GM23338 (cell line): ENCODE data around the gene FCRL4. TPM values are rescaled to one million over a fixed set of nuclear protein-coding genes. Genes with fewer than 3 reads are reported as not detected.

Experiments used
- ATAC-seq: fragments of 200-7000 bp; cut with Tn5 transposase; 3 replicates; pipeline ENCODE4 v1.9.1; 2020
- DNase-seq: peaks from one replicate; pipeline ENCODE4 v3.0.0-alpha.2; 2015; ENCODE audit warnings: low spot score
- H2AFZ ChIP-seq: fragments of 200-600 bp; sonication (generic); 2 replicates; pipeline ENCODE4 v1.8.0; 2016; ENCODE audit warnings: antibody characterized with exemption, mild to moderate bottlenecking, moderate library complexity
- H3F3A ChIP-seq: fragments of 200-600 bp; sonication (generic); replicated peaks from 2 replicates; pipeline ENCODE4 v1.8.0; 2017; ENCODE audit warnings: antibody characterized with exemption, mixed run types, low read depth
- H3K27ac ChIP-seq: fragments of 200-600 bp; sonication (generic); 2 replicates; pipeline ENCODE4 v1.6.1; 2016; ENCODE audit warnings: low read depth
- H3K27me3 ChIP-seq: fragments of 200-600 bp; sonication (generic); 2 replicates; pipeline ENCODE4 v1.8.0; 2016; ENCODE audit warnings: mild to moderate bottlenecking, mixed run types, moderate library complexity; ENCODE audit not compliant: insufficient read depth
- H3K36me3 ChIP-seq: fragments of 200-600 bp; sonication (generic); 2 replicates; pipeline ENCODE4 v1.8.0; 2016; ENCODE audit warnings: mild to moderate bottlenecking; ENCODE audit not compliant: insufficient read depth
- H3K4me1 ChIP-seq: fragments of 200-600 bp; sonication (generic); 2 replicates; pipeline ENCODE4 v1.8.0; 2016; ENCODE audit warnings: mild to moderate bottlenecking, moderate library complexity; ENCODE audit not compliant: insufficient read depth
- H3K4me2 ChIP-seq: fragments of 200-600 bp; sonication (generic); 2 replicates; pipeline ENCODE4 v1.7.1; 2017; ENCODE audit warnings: mixed run types
- H3K4me3 ChIP-seq: fragments of 200-600 bp; sonication (generic); 2 replicates; pipeline ENCODE4 v1.6.1; 2016; ENCODE audit warnings: mixed run types
- H3K79me2 ChIP-seq: fragments of 200-600 bp; sonication (generic); replicated peaks from 2 replicates; pipeline ENCODE4 v1.8.0; 2017; ENCODE audit warnings: mild to moderate bottlenecking; ENCODE audit not compliant: insufficient read depth
- H3K9me2 ChIP-seq: fragments of 200-600 bp; sonication (generic); 2 replicates; pipeline ENCODE4 v1.8.0; 2017; ENCODE audit not compliant: insufficient read depth
- H4K20me1 ChIP-seq: fragments of 200-600 bp; sonication (generic); replicated peaks from 2 replicates; pipeline ENCODE4 v1.8.0; 2017; ENCODE audit warnings: mild to moderate bottlenecking; ENCODE audit not compliant: insufficient read depth
- H3K27ac Mint-ChIP-seq: 2 replicates; pipeline ENCODE4 v1.8.0; 2020; ENCODE audit warnings: inconsistent platforms, mild to moderate bottlenecking, moderate library complexity, mixed read lengths
- H3K27me3 Mint-ChIP-seq: 3 replicates; pipeline ENCODE4 v1.8.0; 2022; ENCODE audit warnings: low read depth, mild to moderate bottlenecking, moderate library complexity, mixed read lengths, inconsistent platforms; ENCODE audit not compliant: insufficient read depth, poor library complexity
- H3K36me3 Mint-ChIP-seq: 3 replicates; pipeline ENCODE4 v1.8.0; 2021; ENCODE audit warnings: low read depth, mild to moderate bottlenecking, inconsistent platforms, moderate library complexity, mixed read lengths
- H3K4me1 Mint-ChIP-seq: 3 replicates; pipeline ENCODE4 v1.8.0; 2020; ENCODE audit warnings: mild to moderate bottlenecking, inconsistent platforms, mixed read lengths
- H3K4me3 Mint-ChIP-seq: 3 replicates; pipeline ENCODE4 v1.8.0; 2021; ENCODE audit warnings: moderate library complexity, mild to moderate bottlenecking, inconsistent platforms, mixed read lengths
- H3K9me3 Mint-ChIP-seq: 3 replicates; pipeline ENCODE4 v1.8.0; 2020; ENCODE audit warnings: moderate library complexity, mild to moderate bottlenecking, inconsistent platforms, mixed read lengths
- CREB1 ChIP-seq: fragments of 250-450 bp; sonication (Bioruptor Pico); IDR thresholded peaks from 2 replicates; pipeline ENCODE4 v1.5.0; 2020; ENCODE audit warnings: low read depth, mild to moderate bottlenecking, moderate library complexity
- CTCF ChIP-seq, 2 experiments: fragments of 200-600 bp in 1 of 2; sonication (generic) in 1 of 2; conservative IDR thresholded peaks; 2 replicates each; pipeline versions ENCODE4 v1.5.1 to v1.6.1; 2016 to 2017; ENCODE audit warnings: antibody characterized with exemption in 2 of 2, low read depth in 2 of 2, mild to moderate bottlenecking in 2 of 2, moderate library complexity in 1 of 2
- ETS1 ChIP-seq: IDR thresholded peaks from 2 replicates; pipeline ENCODE4 v1.6.1; 2016; ENCODE audit warnings: antibody characterized with exemption
- EZH2 ChIP-seq: fragments of 200-600 bp; sonication (generic); IDR thresholded peaks from one replicate; pipeline ENCODE4 v1.8.0; 2017; ENCODE audit warnings: antibody characterized with exemption, mild to moderate bottlenecking, low read depth; ENCODE audit not compliant: unreplicated experiment
- EZH2phosphoT487 ChIP-seq: fragments of 200-600 bp; sonication (generic); IDR thresholded peaks from one replicate; pipeline ENCODE4 v1.8.1; 2018; ENCODE audit warnings: antibody characterized with exemption; ENCODE audit not compliant: unreplicated experiment
- JUNB ChIP-seq: IDR thresholded peaks from one replicate; pipeline ENCODE4 v1.6.1; 2016; ENCODE audit warnings: antibody characterized with exemption; ENCODE audit not compliant: unreplicated experiment
- NANOG ChIP-seq: IDR thresholded peaks from 2 replicates; pipeline ENCODE4 v1.6.1; 2016; ENCODE audit warnings: antibody characterized with exemption, borderline replicate concordance
- POLR2AphosphoS5 ChIP-seq: IDR thresholded peaks from 2 replicates; pipeline ENCODE4 v1.6.1; 2016; ENCODE audit warnings: antibody characterized with exemption, low read depth
- STAT1 ChIP-seq: IDR thresholded peaks from one replicate; pipeline ENCODE4 v1.6.1; 2016; ENCODE audit warnings: antibody characterized with exemption; ENCODE audit not compliant: unreplicated experiment
- ZNF114 ChIP-seq: fragments of 250-450 bp; sonication (Bioruptor Pico); IDR thresholded peaks from 2 replicates; pipeline ENCODE4 v1.5.0; 2020; ENCODE audit warnings: mild to moderate bottlenecking, moderate library complexity
- ZNF331 ChIP-seq: fragments of 250-450 bp; sonication (Bioruptor Pico); IDR thresholded peaks from 2 replicates; pipeline ENCODE4 v1.5.0; 2020; ENCODE audit warnings: low read depth, mild to moderate bottlenecking, moderate library complexity
- polyA plus RNA-seq: library from polyadenylated mRNA; unstranded; fragments of >200 nt; fragmentation: Nextera tagmentation; extraction: Ambion mirVana; gene quantifications from 2 replicates; pipeline ENCODE4 v1.2.1, GENCODE V29; 2016
- total RNA-seq: library from RNA; depleted of rRNA; stranded (reverse); fragments of >200 nt; shearing (Covaris generic); gene quantifications from 2 replicates; pipeline ENCODE4 v1.2.3, GENCODE V29; 2014
- TF ChIP-seq, protein P1 (sequence below): IDR thresholded peaks from one replicate; pipeline ENCODE4 v1.6.1; 2018; ENCODE audit warnings: antibody characterized with exemption; ENCODE audit not compliant: unreplicated experiment
- TF ChIP-seq, protein P2 (sequence below): fragments of 250-450 bp; sonication (Bioruptor Pico); IDR thresholded peaks from 2 replicates; pipeline ENCODE4 v1.5.0; 2020; ENCODE audit warnings: mild to moderate bottlenecking, moderate library complexity

FCRL4 gene
- total and polyA plus RNA-seq, 2 experiments from 2014 or later: not detected

DNA sequence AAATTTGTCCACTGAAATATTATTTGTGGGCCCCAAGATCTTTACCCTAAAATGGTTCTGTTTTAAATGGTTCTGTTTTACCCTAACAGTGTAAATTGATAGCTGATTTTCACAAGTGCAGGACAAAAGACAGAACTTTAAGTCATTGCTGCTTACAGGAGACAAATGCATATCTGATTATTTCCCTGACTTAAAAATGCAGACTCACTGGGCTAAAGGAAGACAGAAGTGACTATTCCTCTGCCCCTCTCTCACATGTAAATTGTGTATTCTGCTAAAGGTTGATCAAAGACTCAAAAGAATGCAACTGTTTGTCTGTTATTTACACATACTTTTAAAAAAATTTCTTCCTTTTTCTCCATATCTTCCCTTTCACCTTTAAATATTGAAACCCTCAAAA lies 58.3 kb downstream of the FCRL4 start:
- ATAC-seq: no peak
- Histone ChIP-seq H3K4me3 (no peak overlapping the region), H3K79me2 (no peaks in the 10 kb centered on the region), H3K4me2 (peak overlapping the region; percentile 62), H2AFZ (no peak overlapping the region), H3K27me3 (no peaks in the 10 kb centered on the region), H3F3A (0 out of 2 replicates have a peak, but pooled peaks cover 3% of the 10 kb centered on the region), H4K20me1 (no peaks in the 10 kb centered on the region), H3K4me1 (peaks cover 33% of the 10 kb centered on the region), H3K36me3 (no peaks in the 10 kb centered on the region; the same call in 1 of the 2 replicates), H3K27ac (peak overlapping the region; percentile 79), H3K9me2 (peaks cover 21% of the 10 kb centered on the region; the same call in 1 of the 2 replicates)
- peaks cover 26% of the 10 kb centered on the region for H3K36me3 Mint-ChIP-seq
- TF ChIP-seq, protein P1, sequence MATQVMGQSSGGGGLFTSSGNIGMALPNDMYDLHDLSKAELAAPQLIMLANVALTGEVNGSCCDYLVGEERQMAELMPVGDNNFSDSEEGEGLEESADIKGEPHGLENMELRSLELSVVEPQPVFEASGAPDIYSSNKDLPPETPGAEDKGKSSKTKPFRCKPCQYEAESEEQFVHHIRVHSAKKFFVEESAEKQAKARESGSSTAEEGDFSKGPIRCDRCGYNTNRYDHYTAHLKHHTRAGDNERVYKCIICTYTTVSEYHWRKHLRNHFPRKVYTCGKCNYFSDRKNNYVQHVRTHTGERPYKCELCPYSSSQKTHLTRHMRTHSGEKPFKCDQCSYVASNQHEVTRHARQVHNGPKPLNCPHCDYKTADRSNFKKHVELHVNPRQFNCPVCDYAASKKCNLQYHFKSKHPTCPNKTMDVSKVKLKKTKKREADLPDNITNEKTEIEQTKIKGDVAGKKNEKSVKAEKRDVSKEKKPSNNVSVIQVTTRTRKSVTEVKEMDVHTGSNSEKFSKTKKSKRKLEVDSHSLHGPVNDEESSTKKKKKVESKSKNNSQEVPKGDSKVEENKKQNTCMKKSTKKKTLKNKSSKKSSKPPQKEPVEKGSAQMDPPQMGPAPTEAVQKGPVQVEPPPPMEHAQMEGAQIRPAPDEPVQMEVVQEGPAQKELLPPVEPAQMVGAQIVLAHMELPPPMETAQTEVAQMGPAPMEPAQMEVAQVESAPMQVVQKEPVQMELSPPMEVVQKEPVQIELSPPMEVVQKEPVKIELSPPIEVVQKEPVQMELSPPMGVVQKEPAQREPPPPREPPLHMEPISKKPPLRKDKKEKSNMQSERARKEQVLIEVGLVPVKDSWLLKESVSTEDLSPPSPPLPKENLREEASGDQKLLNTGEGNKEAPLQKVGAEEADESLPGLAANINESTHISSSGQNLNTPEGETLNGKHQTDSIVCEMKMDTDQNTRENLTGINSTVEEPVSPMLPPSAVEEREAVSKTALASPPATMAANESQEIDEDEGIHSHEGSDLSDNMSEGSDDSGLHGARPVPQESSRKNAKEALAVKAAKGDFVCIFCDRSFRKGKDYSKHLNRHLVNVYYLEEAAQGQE: no peak
- no peak for TF ChIP-seq ZNF331 (CRISPR knock-in tag)
- TF ChIP-seq JUNB: no peak
- TF ChIP-seq EZH2phosphoT487: no peak
- TF ChIP-seq CREB1 (CRISPR knock-in tag): no peak
- no peak for TF ChIP-seq ZNF114
- TF ChIP-seq EZH2: no peak
- no peak for TF ChIP-seq STAT1
- TF ChIP-seq POLR2AphosphoS5: no peak
- TF ChIP-seq ETS1: no peak
- TF ChIP-seq, protein P2, sequence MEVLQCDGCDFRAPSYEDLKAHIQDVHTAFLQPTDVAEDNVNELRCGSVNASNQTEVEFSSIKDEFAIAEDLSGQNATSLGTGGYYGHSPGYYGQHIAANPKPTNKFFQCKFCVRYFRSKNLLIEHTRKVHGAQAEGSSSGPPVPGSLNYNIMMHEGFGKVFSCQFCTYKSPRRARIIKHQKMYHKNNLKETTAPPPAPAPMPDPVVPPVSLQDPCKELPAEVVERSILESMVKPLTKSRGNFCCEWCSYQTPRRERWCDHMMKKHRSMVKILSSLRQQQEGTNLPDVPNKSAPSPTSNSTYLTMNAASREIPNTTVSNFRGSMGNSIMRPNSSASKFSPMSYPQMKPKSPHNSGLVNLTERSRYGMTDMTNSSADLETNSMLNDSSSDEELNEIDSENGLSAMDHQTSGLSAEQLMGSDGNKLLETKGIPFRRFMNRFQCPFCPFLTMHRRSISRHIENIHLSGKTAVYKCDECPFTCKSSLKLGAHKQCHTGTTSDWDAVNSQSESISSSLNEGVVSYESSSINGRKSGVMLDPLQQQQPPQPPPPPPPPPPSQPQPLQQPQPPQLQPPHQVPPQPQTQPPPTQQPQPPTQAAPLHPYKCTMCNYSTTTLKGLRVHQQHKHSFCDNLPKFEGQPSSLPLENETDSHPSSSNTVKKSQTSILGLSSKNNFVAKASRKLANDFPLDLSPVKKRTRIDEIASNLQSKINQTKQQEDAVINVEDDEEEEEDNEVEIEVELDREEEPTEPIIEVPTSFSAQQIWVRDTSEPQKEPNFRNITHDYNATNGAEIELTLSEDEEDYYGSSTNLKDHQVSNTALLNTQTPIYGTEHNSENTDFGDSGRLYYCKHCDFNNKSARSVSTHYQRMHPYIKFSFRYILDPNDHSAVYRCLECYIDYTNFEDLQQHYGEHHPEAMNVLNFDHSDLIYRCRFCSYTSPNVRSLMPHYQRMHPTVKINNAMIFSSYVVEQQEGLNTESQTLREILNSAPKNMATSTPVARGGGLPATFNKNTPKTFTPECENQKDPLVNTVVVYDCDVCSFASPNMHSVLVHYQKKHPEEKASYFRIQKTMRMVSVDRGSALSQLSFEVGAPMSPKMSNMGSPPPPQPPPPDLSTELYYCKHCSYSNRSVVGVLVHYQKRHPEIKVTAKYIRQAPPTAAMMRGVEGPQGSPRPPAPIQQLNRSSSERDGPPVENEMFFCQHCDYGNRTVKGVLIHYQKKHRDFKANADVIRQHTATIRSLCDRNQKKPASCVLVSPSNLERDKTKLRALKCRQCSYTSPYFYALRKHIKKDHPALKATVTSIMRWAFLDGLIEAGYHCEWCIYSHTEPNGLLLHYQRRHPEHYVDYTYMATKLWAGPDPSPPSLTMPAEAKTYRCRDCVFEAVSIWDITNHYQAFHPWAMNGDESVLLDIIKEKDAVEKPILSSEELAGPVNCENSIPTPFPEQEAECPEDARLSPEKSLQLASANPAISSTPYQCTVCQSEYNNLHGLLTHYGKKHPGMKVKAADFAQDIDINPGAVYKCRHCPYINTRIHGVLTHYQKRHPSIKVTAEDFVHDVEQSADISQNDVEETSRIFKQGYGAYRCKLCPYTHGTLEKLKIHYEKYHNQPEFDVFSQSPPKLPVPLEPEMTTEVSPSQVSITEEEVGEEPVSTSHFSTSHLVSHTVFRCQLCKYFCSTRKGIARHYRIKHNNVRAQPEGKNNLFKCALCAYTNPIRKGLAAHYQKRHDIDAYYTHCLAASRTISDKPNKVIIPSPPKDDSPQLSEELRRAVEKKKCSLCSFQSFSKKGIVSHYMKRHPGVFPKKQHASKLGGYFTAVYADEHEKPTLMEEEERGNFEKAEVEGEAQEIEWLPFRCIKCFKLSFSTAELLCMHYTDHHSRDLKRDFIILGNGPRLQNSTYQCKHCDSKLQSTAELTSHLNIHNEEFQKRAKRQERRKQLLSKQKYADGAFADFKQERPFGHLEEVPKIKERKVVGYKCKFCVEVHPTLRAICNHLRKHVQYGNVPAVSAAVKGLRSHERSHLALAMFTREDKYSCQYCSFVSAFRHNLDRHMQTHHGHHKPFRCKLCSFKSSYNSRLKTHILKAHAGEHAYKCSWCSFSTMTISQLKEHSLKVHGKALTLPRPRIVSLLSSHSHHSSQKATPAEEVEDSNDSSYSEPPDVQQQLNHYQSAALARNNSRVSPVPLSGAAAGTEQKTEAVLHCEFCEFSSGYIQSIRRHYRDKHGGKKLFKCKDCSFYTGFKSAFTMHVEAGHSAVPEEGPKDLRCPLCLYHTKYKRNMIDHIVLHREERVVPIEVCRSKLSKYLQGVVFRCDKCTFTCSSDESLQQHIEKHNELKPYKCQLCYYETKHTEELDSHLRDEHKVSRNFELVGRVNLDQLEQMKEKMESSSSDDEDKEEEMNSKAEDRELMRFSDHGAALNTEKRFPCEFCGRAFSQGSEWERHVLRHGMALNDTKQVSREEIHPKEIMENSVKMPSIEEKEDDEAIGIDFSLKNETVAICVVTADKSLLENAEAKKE (CRISPR knock-in tag): no peak
- no peak for TF ChIP-seq NANOG
- TF ChIP-seq CTCF (conservative IDR thresholded peaks at IDR 0.05; ENCODE audit: low read depth in 2 of 2): no peak
- no peak for DNase-seq
- peak overlapping the region; percentile 18; the same call in 2 of the 3 replicates for H3K4me3 Mint-ChIP-seq
- peaks cover 27% of the 10 kb centered on the region for H3K9me3 Mint-ChIP-seq
- H3K27me3 Mint-ChIP-seq: peaks cover 9% of the 10 kb centered on the region
- H3K4me1 Mint-ChIP-seq: peaks cover 37% of the 10 kb centered on the region
- peak overlapping the region; percentile 94 for H3K27ac Mint-ChIP-seq
